ENCODE data around the gene ZNF865. TPM values are rescaled to one million over a fixed set of nuclear protein-coding genes. Genes with fewer than 3 reads are reported as not detected.
A peak's percentile ranks its signal among the peaks of the same experiment; 100 is the strongest.

Gene ZNF865
- total RNA-seq, 2 donors from 2014 or later = 11.9 to 14.5 TPM

DNA sequence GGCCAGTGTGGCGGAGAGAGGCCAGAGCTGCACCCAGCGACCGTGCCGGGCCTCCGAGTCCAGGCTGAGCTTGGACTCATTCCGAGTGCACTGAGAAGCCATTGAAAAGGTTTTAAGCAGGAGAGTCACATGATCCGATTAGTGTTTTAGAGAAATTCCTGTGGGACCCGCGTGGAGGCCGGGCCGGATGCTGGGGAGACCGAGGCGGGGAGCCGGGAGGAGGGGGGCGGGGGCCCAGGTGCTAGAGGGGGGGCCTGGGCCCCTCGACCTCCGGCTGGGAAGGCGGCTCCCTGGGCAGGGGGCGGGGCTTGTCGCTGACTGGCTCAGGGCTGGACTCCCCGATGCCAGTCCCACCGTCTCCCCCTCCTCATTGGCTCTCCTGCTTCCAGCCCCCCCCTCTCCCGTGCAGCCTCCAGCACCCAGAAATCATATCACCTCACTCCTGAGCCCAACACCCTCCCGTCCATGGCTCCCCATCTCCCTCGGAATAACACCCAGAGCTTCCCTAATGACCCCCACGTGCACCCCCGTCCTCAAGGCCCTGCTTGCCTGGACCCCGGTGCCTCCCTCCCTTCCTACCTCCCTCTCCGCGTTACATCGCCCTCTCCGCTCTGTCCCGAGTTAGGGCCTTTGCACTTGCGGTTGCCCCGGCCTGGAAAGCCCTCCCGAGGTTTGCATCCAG lies 19.6 kb upstream of the ZNF865 start:
- TF ChIP-seq, protein P1, sequence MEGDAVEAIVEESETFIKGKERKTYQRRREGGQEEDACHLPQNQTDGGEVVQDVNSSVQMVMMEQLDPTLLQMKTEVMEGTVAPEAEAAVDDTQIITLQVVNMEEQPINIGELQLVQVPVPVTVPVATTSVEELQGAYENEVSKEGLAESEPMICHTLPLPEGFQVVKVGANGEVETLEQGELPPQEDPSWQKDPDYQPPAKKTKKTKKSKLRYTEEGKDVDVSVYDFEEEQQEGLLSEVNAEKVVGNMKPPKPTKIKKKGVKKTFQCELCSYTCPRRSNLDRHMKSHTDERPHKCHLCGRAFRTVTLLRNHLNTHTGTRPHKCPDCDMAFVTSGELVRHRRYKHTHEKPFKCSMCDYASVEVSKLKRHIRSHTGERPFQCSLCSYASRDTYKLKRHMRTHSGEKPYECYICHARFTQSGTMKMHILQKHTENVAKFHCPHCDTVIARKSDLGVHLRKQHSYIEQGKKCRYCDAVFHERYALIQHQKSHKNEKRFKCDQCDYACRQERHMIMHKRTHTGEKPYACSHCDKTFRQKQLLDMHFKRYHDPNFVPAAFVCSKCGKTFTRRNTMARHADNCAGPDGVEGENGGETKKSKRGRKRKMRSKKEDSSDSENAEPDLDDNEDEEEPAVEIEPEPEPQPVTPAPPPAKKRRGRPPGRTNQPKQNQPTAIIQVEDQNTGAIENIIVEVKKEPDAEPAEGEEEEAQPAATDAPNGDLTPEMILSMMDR (IDR thresholded peaks at IDR 0.05) = no peak
- Histone ChIP-seq H3K9me3 (no peaks in the 10 kb centered on the region), H3K4me1 (ENCODE audit: control insufficient read depth in 1 of 2, low read depth in 2 of 2) (peaks cover 12 to 26% of the 10 kb centered on the region in 2 donors), H3K27me3 (replicated peaks; ENCODE audit: insufficient read depth) (no peaks in the 10 kb centered on the region), H3K27ac (peak overlapping the region; percentile 43 to 64), H3K4me3 (peak overlapping the region; percentile 75), H3K36me3 (no peaks in the 10 kb centered on the region)
- DNase-seq (ENCODE audit: low spot score) (no peak), ATAC-seq (ENCODE audit: insufficient number of reproducible peaks, low FRiP score, low read depth) (peak; percentile 29)

GRCh38 chr19:55586976-55587668 lies 18.3 kb upstream of the ZNF865 start:
- TF ChIP-seq, protein P1 (IDR thresholded peaks at IDR 0.05) = no peak
- Histone ChIP-seq H3K27ac (no peak overlapping the region), H3K9me3 (no peaks in the 10 kb centered on the region), H3K36me3 (no peaks in the 10 kb centered on the region), H3K4me3 (peak overlapping the region; percentile 75), H3K4me1 (ENCODE audit: control insufficient read depth in 1 of 2, low read depth in 2 of 2) (peaks cover 9 to 15% of the 10 kb centered on the region in 2 donors), H3K27me3 (replicated peaks; ENCODE audit: insufficient read depth) (no peaks in the 10 kb centered on the region)
- ATAC-seq (ENCODE audit: insufficient number of reproducible peaks, low FRiP score, low read depth) (peak; percentile 53), DNase-seq (ENCODE audit: low spot score) (peak; percentile 68)

GRCh38 chr19:55588738-55589137 lies 16.7 kb upstream of the ZNF865 start:
- ATAC-seq (ENCODE audit: insufficient number of reproducible peaks, low FRiP score, low read depth) = no peak
- TF ChIP-seq, protein P1 (IDR thresholded peaks at IDR 0.05) = no peak
- no peak overlapping the region for H3K4me3 ChIP-seq
- H3K27ac ChIP-seq = no peak overlapping the region
- H3K27me3 ChIP-seq (replicated peaks; ENCODE audit: insufficient read depth) = no peaks in the 10 kb centered on the region
- no peak for DNase-seq (ENCODE audit: low spot score)
- peaks cover 9 to 15% of the 10 kb centered on the region in 2 donors for H3K4me1 ChIP-seq (ENCODE audit: control insufficient read depth in 1 of 2, low read depth in 2 of 2)
- no peaks in the 10 kb centered on the region for H3K9me3 ChIP-seq
- no peaks in the 10 kb centered on the region for H3K36me3 ChIP-seq

GRCh38 chr19:55590109-55590508 lies 15.3 kb upstream of the ZNF865 start:
- ATAC-seq (ENCODE audit: insufficient number of reproducible peaks, low FRiP score, low read depth) (no peak), DNase-seq (ENCODE audit: low spot score) (no peak)
- Histone ChIP-seq H3K36me3 (no peaks in the 10 kb centered on the region), H3K4me3 (no peak overlapping the region), H3K9me3 (no peaks in the 10 kb centered on the region), H3K27ac (no peak overlapping the region), H3K4me1 (ENCODE audit: control insufficient read depth in 1 of 2, low read depth in 2 of 2) (peaks cover 9 to 15% of the 10 kb centered on the region in 2 donors), H3K27me3 (replicated peaks; ENCODE audit: insufficient read depth) (no peaks in the 10 kb centered on the region)
- TF ChIP-seq, protein P1 (IDR thresholded peaks at IDR 0.05) = no peak

- Histone ChIP-seq H3K4me1 (ENCODE audit: control insufficient read depth in 1 of 2, low read depth in 2 of 2) (peaks cover 9 to 15% of the 10 kb centered on the region in 2 donors), H3K27ac (no peak overlapping the region), H3K36me3 (no peaks in the 10 kb centered on the region), H3K9me3 (no peaks in the 10 kb centered on the region), H3K4me3 (no peak overlapping the region), H3K27me3 (replicated peaks; ENCODE audit: insufficient read depth) (no peaks in the 10 kb centered on the region)
- ATAC-seq (ENCODE audit: insufficient number of reproducible peaks, low FRiP score, low read depth) (no peak), DNase-seq (ENCODE audit: low spot score) (no peak)
- TF ChIP-seq, protein P1 (IDR thresholded peaks at IDR 0.05) = no peak
Observed at GRCh38 chr19:55590617-55591016, 14.8 kb upstream of the ZNF865 start.

Measured in thoracic aorta (tissue), 2 donors.